Keratinocyte (primary cell): ENCODE data around the gene PPM1M. TPM values are rescaled to one million over a fixed set of nuclear protein-coding genes. Genes with fewer than 3 reads are reported as not detected.

Source experiments
- DNase-seq: peaks from one replicate; pipeline ENCODE4 v3.0.0-alpha.2; 2011; ENCODE audit warnings: low read depth, missing footprints, low spot score
- FAIRE-seq: peaks from 2 replicates; lab custom pipeline; 2011; peaks lifted over from hg19 to GRCh38; lab: Jason Lieb, UNC
- H2AFZ ChIP-seq: 2 replicates; pipeline ENCODE4 v1.6.0; 2012; ENCODE audit warnings: low read length, control low read depth, inconsistent platforms; ENCODE audit not compliant: control insufficient read depth
- H3K27ac ChIP-seq: 2 replicates; pipeline ENCODE4 v1.5.1; 2011; ENCODE audit warnings: low read length; ENCODE audit not compliant: control insufficient read depth, insufficient read depth
- H3K27me3 ChIP-seq: 3 replicates; pipeline ENCODE4 v1.6.0; 2011; ENCODE audit warnings: low read length; ENCODE audit not compliant: control insufficient read depth, insufficient read depth; ENCODE audit errors: extremely low read depth
- H3K36me3 ChIP-seq, 2 experiments: 2 replicates in 1 of 2; 3 replicates in 1 of 2; pipeline ENCODE4 v1.5.1; 2011; ENCODE audit warnings: low read length in 2 of 2, mild to moderate bottlenecking in 1 of 2; ENCODE audit not compliant: control insufficient read depth in 2 of 2, insufficient read depth in 2 of 2; ENCODE audit errors: extremely low read depth in 1 of 2
- H3K4me1 ChIP-seq: 3 replicates; pipeline ENCODE4 v1.5.1; 2011; ENCODE audit warnings: low read length; ENCODE audit not compliant: control insufficient read depth, insufficient read depth; ENCODE audit errors: extremely low read depth
- H3K4me2 ChIP-seq: 3 replicates; pipeline ENCODE4 v1.6.0; 2011; ENCODE audit warnings: low read depth, low read length; ENCODE audit not compliant: control insufficient read depth, insufficient read depth; ENCODE audit errors: extremely low read depth
- H3K4me3 ChIP-seq, 3 experiments: fragments of 200-600 bp in 1 of 3; sonication (generic) in 1 of 3; 2 replicates in 2 of 3; 3 replicates in 1 of 3; pipeline ENCODE4 v1.5.1; 2011 to 2016; ENCODE audit warnings: low read length in 3 of 3, mild to moderate bottlenecking in 3 of 3, control low read depth in 2 of 3, inconsistent platforms in 1 of 3, low read depth in 1 of 3, mixed read lengths in 1 of 3, mixed run types in 1 of 3, moderate library complexity in 1 of 3; ENCODE audit not compliant: control insufficient read depth in 2 of 3, insufficient read depth in 2 of 3; ENCODE audit errors: extremely low read depth in 1 of 3
- H3K79me2 ChIP-seq: 2 replicates; pipeline ENCODE4 v1.6.0; 2012; ENCODE audit warnings: low read length; ENCODE audit not compliant: control insufficient read depth, insufficient read depth
- H3K9ac ChIP-seq: 3 replicates; pipeline ENCODE4 v1.6.0; 2011; ENCODE audit warnings: low read length; ENCODE audit not compliant: control insufficient read depth, insufficient read depth; ENCODE audit errors: extremely low read depth
- H3K9me1 ChIP-seq: 3 replicates; pipeline ENCODE4 v1.6.0; 2011; ENCODE audit warnings: low read length; ENCODE audit not compliant: control insufficient read depth, insufficient read depth; ENCODE audit errors: extremely low read depth
- H3K9me3 ChIP-seq: 2 replicates; pipeline ENCODE4 v1.5.1; 2012; ENCODE audit warnings: low read depth, low read length; ENCODE audit not compliant: control insufficient read depth
- H4K20me1 ChIP-seq: 3 replicates; pipeline ENCODE4 v1.6.0; 2011; ENCODE audit warnings: low read length; ENCODE audit not compliant: control insufficient read depth, insufficient read depth; ENCODE audit errors: extremely low read depth
- EZH2 ChIP-seq: IDR thresholded peaks from one replicate; pipeline ENCODE4 v1.6.1; 2012; ENCODE audit warnings: inconsistent platforms, mild to moderate bottlenecking, low read length, moderate library complexity
- dilution Hi-C: fragments of 300-500 bp; cut with MboI; formaldehyde crosslinking; loops from one replicate; pipeline ENCODE4 v1.7.0; 2020; ENCODE audit warnings: low sequenced_read_pairs; ENCODE audit not compliant: extremely low pct_ligation_motif_present
- polyA plus RNA-seq, 5 experiments: library from polyadenylated mRNA; depleted of rRNA in 3 of 5; stranded (reverse) in 3 of 5; stranded (forward) in 1 of 5; unstranded in 1 of 5; fragments of >200 nt; gene quantifications; 1 replicate in 1 of 5; 2 replicates in 3 of 5; 3 replicates in 1 of 5; pipeline versions ENCODE4 v1.2.1 to v1.2.3, GENCODE V29; 2011 to 2012; ENCODE audit warnings: missing spikeins in 2 of 5, low read depth in 1 of 5, low replicate concordance in 1 of 5
- TF ChIP-seq, protein P1 (sequence below), 3 experiments: IDR thresholded peaks in 1 of 3; conservative IDR thresholded peaks in 1 of 3; optimal IDR thresholded peaks in 1 of 3; 2 replicates in 2 of 3; 3 replicates in 1 of 3; pipeline versions ENCODE3 to v1.5.1; 2011; ENCODE audit warnings: low read length in 3 of 3, mild to moderate bottlenecking in 3 of 3, moderate library complexity in 2 of 3, control low read depth in 1 of 3, inconsistent platforms in 1 of 3; ENCODE audit not compliant: insufficient read depth in 2 of 3; ENCODE audit errors: extremely low read depth in 1 of 3

PPM1M gene
- polyA plus RNA-seq, 1 donor (not counting 4 experiments of a cell fraction or from before 2014, with no cell fraction given), result 6.4 TPM

DNA sequence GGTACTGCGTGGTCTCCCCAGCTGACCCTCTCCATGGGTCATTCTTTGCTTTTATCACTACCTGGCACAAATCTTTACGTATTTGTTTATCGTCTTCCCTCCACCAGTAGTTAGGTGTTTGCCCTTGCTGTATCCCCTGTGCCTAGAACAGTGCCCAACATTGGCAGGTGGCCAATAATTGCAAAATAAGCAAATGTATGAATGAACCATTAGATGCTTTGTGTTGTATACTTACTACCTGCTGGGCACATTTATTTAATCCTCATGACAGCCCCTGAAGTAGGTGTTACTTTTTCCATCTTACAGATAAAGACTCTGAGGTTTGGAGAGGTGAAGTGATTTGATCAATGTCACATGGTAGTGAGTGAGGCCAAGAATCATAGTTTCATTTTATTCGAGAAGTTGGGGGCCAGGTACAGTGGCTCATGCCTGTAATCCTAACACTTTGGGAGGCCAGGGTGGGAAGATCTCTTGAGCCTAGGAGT, 4.6 kb upstream of the PPM1M start:
- Histone ChIP-seq H3K4me3 (no peak overlapping the region), H3K9me1 (no peaks in the 10 kb centered on the region), H3K4me1 (peaks cover 51% of the 10 kb centered on the region), H4K20me1 (no peaks in the 10 kb centered on the region), H2AFZ (no peak overlapping the region), H3K79me2 (peaks cover 32% of the 10 kb centered on the region), H3K27me3 (no peaks in the 10 kb centered on the region), H3K36me3 (no peaks in the 10 kb centered on the region), H3K9me3 (no peaks in the 10 kb centered on the region), H3K27ac (peak overlapping the region; percentile 84), H3K9ac (no peak overlapping the region), H3K4me2 (no peak overlapping the region)
- dilution Hi-C loops, result no loop called here
- no peak for TF ChIP-seq EZH2
- TF ChIP-seq, protein P1, sequence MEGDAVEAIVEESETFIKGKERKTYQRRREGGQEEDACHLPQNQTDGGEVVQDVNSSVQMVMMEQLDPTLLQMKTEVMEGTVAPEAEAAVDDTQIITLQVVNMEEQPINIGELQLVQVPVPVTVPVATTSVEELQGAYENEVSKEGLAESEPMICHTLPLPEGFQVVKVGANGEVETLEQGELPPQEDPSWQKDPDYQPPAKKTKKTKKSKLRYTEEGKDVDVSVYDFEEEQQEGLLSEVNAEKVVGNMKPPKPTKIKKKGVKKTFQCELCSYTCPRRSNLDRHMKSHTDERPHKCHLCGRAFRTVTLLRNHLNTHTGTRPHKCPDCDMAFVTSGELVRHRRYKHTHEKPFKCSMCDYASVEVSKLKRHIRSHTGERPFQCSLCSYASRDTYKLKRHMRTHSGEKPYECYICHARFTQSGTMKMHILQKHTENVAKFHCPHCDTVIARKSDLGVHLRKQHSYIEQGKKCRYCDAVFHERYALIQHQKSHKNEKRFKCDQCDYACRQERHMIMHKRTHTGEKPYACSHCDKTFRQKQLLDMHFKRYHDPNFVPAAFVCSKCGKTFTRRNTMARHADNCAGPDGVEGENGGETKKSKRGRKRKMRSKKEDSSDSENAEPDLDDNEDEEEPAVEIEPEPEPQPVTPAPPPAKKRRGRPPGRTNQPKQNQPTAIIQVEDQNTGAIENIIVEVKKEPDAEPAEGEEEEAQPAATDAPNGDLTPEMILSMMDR (optimal IDR thresholded peaks at IDR 0.05 in 1 of 3, IDR thresholded peaks at IDR 0.05 in 1 of 3, conservative IDR thresholded peaks at IDR 0.05 in 1 of 3; ENCODE audit: extremely low read depth in 1 of 3, insufficient read depth in 2 of 3, low read length in 3 of 3), result no peak
- FAIRE-seq (no peak), DNase-seq (no peak)

DNA sequence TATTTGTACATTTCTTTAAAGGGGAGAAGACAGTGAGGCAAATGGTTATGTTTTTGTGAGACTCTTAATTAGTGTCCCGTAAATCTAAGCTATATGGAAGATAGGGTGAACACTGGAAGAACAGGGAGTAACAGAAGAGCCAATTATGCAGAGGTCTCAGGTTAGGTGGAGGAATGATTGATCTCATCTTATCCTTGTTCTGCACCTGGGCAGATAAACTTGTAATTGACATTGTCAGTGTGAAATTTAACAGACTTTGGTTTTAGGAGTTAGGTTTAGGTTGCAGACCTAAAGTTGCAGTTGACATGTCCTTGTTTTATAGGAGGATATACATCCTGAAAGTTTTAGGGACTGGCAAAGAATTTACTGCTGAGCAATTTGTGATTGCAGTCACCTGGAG, 3.5 kb upstream of the PPM1M start:
- no peaks in the 10 kb centered on the region for H3K36me3 ChIP-seq
- no peak for FAIRE-seq
- no peak overlapping the region for H2AFZ ChIP-seq
- dilution Hi-C loops, result no loop called here
- H4K20me1 ChIP-seq, result no peaks in the 10 kb centered on the region
- no peak overlapping the region for H3K4me3 ChIP-seq
- no peak overlapping the region for H3K4me2 ChIP-seq
- TF ChIP-seq, protein P1 (optimal IDR thresholded peaks at IDR 0.05 in 1 of 3, IDR thresholded peaks at IDR 0.05 in 1 of 3, conservative IDR thresholded peaks at IDR 0.05 in 1 of 3; ENCODE audit: extremely low read depth in 1 of 3, insufficient read depth in 2 of 3, low read length in 3 of 3), result no peak
- no peak for TF ChIP-seq EZH2
- H3K9me1 ChIP-seq, result no peaks in the 10 kb centered on the region
- H3K79me2 ChIP-seq, result peaks cover 23% of the 10 kb centered on the region
- DNase-seq, result no peak
- H3K9ac ChIP-seq, result no peak overlapping the region
- no peaks in the 10 kb centered on the region for H3K9me3 ChIP-seq
- H3K27me3 ChIP-seq, result no peaks in the 10 kb centered on the region
- peaks cover 55% of the 10 kb centered on the region for H3K4me1 ChIP-seq
- H3K27ac ChIP-seq, result no peak overlapping the region
